ENCODE results near the gene NLGN1.

DNA sequence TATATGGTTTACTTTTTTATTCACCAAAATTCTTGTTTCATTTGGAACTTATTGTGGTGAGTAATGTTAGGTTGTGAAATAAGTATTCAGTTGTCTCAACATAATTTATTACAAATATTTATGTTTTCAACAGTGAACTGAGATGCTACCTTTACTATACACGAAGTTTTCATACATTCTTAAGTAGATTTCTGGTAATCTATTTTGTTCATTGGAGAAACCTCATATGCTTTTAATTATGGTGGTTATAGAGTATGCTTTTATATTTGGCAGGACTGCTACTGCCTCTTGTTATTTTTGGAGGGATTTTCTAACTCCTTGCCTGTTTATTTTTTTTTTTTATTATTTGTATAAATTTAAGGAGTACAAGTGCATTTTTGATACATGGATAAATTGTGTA, 253.1 kb downstream of the NLGN1 start:
- TF ChIP-seq POLR2A (IDR thresholded peaks at IDR 0.05; ENCODE audit: low read depth, low read length) = no peak
- no peak for TF ChIP-seq POLR2AphosphoS5 (IDR thresholded peaks at IDR 0.05; ENCODE audit: low read depth, low read length)
- TF ChIP-seq TAF1 (IDR thresholded peaks at IDR 0.05; ENCODE audit: borderline replicate concordance, low read depth, low read length) = no peak

Data from GM12892 (cell line).